WTC11 (cell line): ENCODE measurements around the gene TBCB. TPM values are rescaled to one million over a fixed set of nuclear protein-coding genes. Genes with fewer than 3 reads are reported as not detected.

Experiments used
- ATAC-seq: fragments of 200-7000 bp; cut with Tn5 transposase; 2 replicates; pipeline ENCODE4 v1.10.0; 2021; ENCODE audit warnings: mild to moderate bottlenecking, moderate library complexity
- CTCF ChIA-PET: fragments of 300-600 bp; sonication (Branson Sonifier 250); formaldehyde crosslinking; loops from one replicate; lab custom pipeline; 2021; ENCODE audit warnings: antibody characterized with exemption; lab: Charles Lee
- POLR2A ChIA-PET: fragments of 350-600 bp; sonication (Branson Sonifier 250); formaldehyde crosslinking; loops from one replicate; lab custom pipeline; 2021; ENCODE audit warnings: antibody characterized with exemption; lab: Charles Lee
- DNase-seq: peaks from one replicate; pipeline ENCODE4 v3.0.0; 2021; ENCODE audit warnings: low spot score
- H3K27ac Mint-ChIP-seq: 2 replicates; pipeline ENCODE4 v1.8.0; 2021; ENCODE audit warnings: mixed read lengths
- H3K27me3 Mint-ChIP-seq: 2 replicates; pipeline ENCODE4 v1.8.0; 2021; ENCODE audit warnings: low read depth, mild to moderate bottlenecking, moderate library complexity, mixed read lengths
- H3K36me3 Mint-ChIP-seq: 2 replicates; pipeline ENCODE4 v1.8.0; 2021; ENCODE audit warnings: mixed read lengths
- H3K4me1 Mint-ChIP-seq: 2 replicates; pipeline ENCODE4 v1.8.0; 2022; ENCODE audit warnings: mixed read lengths
- H3K4me3 Mint-ChIP-seq: 2 replicates; pipeline ENCODE4 v1.8.0; 2021; ENCODE audit warnings: mild to moderate bottlenecking, moderate library complexity, mixed read lengths
- H3K9me3 Mint-ChIP-seq: 2 replicates; pipeline ENCODE4 v1.8.0; 2021; ENCODE audit warnings: mixed read lengths
- ATF1 ChIP-seq: sonication (generic); formaldehyde crosslinking; IDR thresholded peaks from 2 replicates; pipeline ENCODE4 v1.8.1; 2023; ENCODE audit warnings: mild to moderate bottlenecking, moderate library complexity, missing genetic modification reagents
- FOXP1 ChIP-seq: sonication (generic); formaldehyde crosslinking; IDR thresholded peaks from 2 replicates; pipeline ENCODE4 v1.8.0; 2022; ENCODE audit warnings: missing genetic modification reagents, mild to moderate bottlenecking, moderate library complexity, borderline replicate concordance
- MLX ChIP-seq: sonication (generic); formaldehyde crosslinking; IDR thresholded peaks from 2 replicates; pipeline ENCODE4 v1.8.1; 2023; ENCODE audit warnings: mild to moderate bottlenecking, missing genetic modification reagents, moderate library complexity
- SP1 ChIP-seq: sonication (generic); formaldehyde crosslinking; conservative IDR thresholded peaks from 2 replicates; pipeline ENCODE4 v1.8.1; 2022; ENCODE audit warnings: missing genetic modification reagents
- ZNF263 ChIP-seq: sonication (generic); formaldehyde crosslinking; IDR thresholded peaks from 2 replicates; pipeline ENCODE4 v1.8.1; 2022; ENCODE audit warnings: low read depth, mild to moderate bottlenecking, moderate library complexity, missing genetic modification reagents
- ZNF317 ChIP-seq: sonication (generic); formaldehyde crosslinking; IDR thresholded peaks from 2 replicates; pipeline ENCODE4 v1.8.1; 2023; ENCODE audit warnings: low read depth, mild to moderate bottlenecking, moderate library complexity, missing genetic modification reagents, borderline replicate concordance
- ZNF671 ChIP-seq: fragments of 250-450 bp; sonication (Bioruptor Pico); IDR thresholded peaks from 2 replicates; pipeline ENCODE4 v1.8.0; 2021; ENCODE audit warnings: mild to moderate bottlenecking
- total RNA-seq: library from RNA; stranded (reverse); gene quantifications from 3 replicates; pipeline ENCODE4 v1.2.3, GENCODE V29; 2021
- TF ChIP-seq, protein P1 (sequence below): fragments of 250-450 bp; sonication (Bioruptor Pico); IDR thresholded peaks from 2 replicates; pipeline ENCODE4 v2.1.2; 2022; ENCODE audit warnings: mild to moderate bottlenecking, moderate library complexity
- TF ChIP-seq, protein P2 (sequence below): sonication (generic); formaldehyde crosslinking; IDR thresholded peaks from 2 replicates; pipeline ENCODE4 v1.8.0; 2023; ENCODE audit warnings: missing genetic modification reagents, mild to moderate bottlenecking, borderline replicate concordance
- TF ChIP-seq, protein P3 (sequence below): fragments of 250-450 bp; sonication (Bioruptor Pico); IDR thresholded peaks from 2 replicates; pipeline ENCODE4 v1.9.0; 2021; ENCODE audit warnings: mild to moderate bottlenecking, borderline replicate concordance

Gene TBCB
- total RNA-seq, 1 experiment from 2014 or later: 182 TPM

- CTCF ChIA-PET: interaction anchor here (2.6 kb wide), 1 partner anchor 22 kb away, joined by 11 read pairs; no protein-coding TSS in a partner anchor
- Mint-ChIP-seq H3K9me3 (no peaks in the 10 kb centered on the region), H3K4me1 (0 out of 2 replicates have a peak, but pooled peaks cover 2% of the 10 kb centered on the region), H3K4me3 (no peak overlapping the region), H3K27me3 (no peaks in the 10 kb centered on the region; the same call in 1 of the 2 replicates), H3K27ac (no peak overlapping the region), H3K36me3 (peaks cover 52% of the 10 kb centered on the region)
- POLR2A ChIA-PET: no interaction called here
- no peak for DNase-seq
- ATAC-seq: no peak
- no peak for TF ChIP-seq MLX (CRISPR knock-in tag)
- no peak for TF ChIP-seq ZNF317 (CRISPR knock-in tag)
- TF ChIP-seq ATF1: no peak
Measured at GRCh38 chr19:36149673-36150406, 34.6 kb downstream of the TBCB start.

DNA sequence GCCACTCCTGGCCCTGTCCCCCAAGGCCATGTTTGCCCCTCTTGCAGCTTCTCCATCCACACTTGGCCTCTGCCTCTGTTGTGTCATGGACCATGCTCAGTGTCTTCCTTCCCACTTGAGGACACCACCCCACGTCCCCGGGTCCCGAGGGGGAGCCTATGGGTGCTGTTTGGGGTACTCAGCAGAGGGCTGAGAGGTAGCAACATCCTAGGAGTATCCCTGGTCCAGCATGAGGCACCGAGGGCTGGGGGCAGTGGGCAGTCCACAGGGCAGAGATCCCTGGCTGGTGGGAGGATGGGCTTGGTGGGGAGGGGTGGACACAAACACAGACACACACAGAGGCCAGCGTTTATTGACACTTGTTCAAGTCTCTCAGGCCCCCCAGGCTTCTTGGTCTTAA, 35.3 kb downstream of the TBCB start:
- H3K9me3 Mint-ChIP-seq: no peaks in the 10 kb centered on the region
- H3K36me3 Mint-ChIP-seq: peaks cover 45% of the 10 kb centered on the region
- TF ChIP-seq, protein P1, sequence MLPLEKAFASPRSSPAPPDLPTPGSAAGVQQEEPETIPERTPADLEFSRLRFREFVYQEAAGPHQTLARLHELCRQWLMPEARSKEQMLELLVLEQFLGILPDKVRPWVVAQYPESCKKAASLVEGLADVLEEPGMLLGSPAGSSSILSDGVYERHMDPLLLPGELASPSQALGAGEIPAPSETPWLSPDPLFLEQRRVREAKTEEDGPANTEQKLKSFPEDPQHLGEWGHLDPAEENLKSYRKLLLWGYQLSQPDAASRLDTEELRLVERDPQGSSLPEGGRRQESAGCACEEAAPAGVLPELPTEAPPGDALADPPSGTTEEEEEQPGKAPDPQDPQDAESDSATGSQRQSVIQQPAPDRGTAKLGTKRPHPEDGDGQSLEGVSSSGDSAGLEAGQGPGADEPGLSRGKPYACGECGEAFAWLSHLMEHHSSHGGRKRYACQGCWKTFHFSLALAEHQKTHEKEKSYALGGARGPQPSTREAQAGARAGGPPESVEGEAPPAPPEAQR (CRISPR knock-in tag): no peak
- TF ChIP-seq, protein P2, sequence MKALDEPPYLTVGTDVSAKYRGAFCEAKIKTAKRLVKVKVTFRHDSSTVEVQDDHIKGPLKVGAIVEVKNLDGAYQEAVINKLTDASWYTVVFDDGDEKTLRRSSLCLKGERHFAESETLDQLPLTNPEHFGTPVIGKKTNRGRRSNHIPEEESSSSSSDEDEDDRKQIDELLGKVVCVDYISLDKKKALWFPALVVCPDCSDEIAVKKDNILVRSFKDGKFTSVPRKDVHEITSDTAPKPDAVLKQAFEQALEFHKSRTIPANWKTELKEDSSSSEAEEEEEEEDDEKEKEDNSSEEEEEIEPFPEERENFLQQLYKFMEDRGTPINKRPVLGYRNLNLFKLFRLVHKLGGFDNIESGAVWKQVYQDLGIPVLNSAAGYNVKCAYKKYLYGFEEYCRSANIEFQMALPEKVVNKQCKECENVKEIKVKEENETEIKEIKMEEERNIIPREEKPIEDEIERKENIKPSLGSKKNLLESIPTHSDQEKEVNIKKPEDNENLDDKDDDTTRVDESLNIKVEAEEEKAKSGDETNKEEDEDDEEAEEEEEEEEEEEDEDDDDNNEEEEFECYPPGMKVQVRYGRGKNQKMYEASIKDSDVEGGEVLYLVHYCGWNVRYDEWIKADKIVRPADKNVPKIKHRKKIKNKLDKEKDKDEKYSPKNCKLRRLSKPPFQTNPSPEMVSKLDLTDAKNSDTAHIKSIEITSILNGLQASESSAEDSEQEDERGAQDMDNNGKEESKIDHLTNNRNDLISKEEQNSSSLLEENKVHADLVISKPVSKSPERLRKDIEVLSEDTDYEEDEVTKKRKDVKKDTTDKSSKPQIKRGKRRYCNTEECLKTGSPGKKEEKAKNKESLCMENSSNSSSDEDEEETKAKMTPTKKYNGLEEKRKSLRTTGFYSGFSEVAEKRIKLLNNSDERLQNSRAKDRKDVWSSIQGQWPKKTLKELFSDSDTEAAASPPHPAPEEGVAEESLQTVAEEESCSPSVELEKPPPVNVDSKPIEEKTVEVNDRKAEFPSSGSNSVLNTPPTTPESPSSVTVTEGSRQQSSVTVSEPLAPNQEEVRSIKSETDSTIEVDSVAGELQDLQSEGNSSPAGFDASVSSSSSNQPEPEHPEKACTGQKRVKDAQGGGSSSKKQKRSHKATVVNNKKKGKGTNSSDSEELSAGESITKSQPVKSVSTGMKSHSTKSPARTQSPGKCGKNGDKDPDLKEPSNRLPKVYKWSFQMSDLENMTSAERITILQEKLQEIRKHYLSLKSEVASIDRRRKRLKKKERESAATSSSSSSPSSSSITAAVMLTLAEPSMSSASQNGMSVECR (CRISPR knock-in tag): no peak
- TF ChIP-seq ZNF671 (CRISPR knock-in tag): no peak
- TF ChIP-seq SP1 (CRISPR knock-in tag): no peak
- no peak for TF ChIP-seq FOXP1 (CRISPR knock-in tag)
- TF ChIP-seq, protein P3, sequence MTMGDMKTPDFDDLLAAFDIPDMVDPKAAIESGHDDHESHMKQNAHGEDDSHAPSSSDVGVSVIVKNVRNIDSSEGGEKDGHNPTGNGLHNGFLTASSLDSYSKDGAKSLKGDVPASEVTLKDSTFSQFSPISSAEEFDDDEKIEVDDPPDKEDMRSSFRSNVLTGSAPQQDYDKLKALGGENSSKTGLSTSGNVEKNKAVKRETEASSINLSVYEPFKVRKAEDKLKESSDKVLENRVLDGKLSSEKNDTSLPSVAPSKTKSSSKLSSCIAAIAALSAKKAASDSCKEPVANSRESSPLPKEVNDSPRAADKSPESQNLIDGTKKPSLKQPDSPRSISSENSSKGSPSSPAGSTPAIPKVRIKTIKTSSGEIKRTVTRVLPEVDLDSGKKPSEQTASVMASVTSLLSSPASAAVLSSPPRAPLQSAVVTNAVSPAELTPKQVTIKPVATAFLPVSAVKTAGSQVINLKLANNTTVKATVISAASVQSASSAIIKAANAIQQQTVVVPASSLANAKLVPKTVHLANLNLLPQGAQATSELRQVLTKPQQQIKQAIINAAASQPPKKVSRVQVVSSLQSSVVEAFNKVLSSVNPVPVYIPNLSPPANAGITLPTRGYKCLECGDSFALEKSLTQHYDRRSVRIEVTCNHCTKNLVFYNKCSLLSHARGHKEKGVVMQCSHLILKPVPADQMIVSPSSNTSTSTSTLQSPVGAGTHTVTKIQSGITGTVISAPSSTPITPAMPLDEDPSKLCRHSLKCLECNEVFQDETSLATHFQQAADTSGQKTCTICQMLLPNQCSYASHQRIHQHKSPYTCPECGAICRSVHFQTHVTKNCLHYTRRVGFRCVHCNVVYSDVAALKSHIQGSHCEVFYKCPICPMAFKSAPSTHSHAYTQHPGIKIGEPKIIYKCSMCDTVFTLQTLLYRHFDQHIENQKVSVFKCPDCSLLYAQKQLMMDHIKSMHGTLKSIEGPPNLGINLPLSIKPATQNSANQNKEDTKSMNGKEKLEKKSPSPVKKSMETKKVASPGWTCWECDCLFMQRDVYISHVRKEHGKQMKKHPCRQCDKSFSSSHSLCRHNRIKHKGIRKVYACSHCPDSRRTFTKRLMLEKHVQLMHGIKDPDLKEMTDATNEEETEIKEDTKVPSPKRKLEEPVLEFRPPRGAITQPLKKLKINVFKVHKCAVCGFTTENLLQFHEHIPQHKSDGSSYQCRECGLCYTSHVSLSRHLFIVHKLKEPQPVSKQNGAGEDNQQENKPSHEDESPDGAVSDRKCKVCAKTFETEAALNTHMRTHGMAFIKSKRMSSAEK (CRISPR knock-in tag): no peak
- TF ChIP-seq ZNF263 (CRISPR knock-in tag): no peak
- POLR2A ChIA-PET: interaction anchor here (0.6 to 1.4 kb wide), 2 partner anchors 11 to 20 kb away, joined by 4 to 6 read pairs; partner anchors contain the start of gene CAPNS1
- no peaks in the 10 kb centered on the region; the same call in 1 of the 2 replicates for H3K27me3 Mint-ChIP-seq
- DNase-seq (no peak), ATAC-seq (no peak)
- H3K4me1 Mint-ChIP-seq: peaks cover 9% of the 10 kb centered on the region
- CTCF ChIA-PET: interaction anchor here (1.1 to 2.6 kb wide), 2 partner anchors 19 to 23 kb away, joined by 4 to 11 read pairs; no protein-coding TSS in a partner anchor
- no peak overlapping the region for H3K4me3 Mint-ChIP-seq
- H3K27ac Mint-ChIP-seq: no peak overlapping the region
